T47D (cell line): Measurements from ENCODE around the gene APLP1.
"Not testable (repeated sequence)": the region's sequence is repeated elsewhere in the genome, so short reads cannot be mapped to it uniquely, and the experiment has no call there.

Source experiments
- DNase-seq, 2 experiments: peaks; one replicate each; pipeline versions ENCODE4 v3.0.0 to v3.0.0-alpha.2; 2011 to 2012; ENCODE audit warnings: low read depth in 1 of 2, low spot score in 1 of 2
- JUND ChIP-seq: IDR thresholded peaks from 2 replicates; pipeline ENCODE4 v1.6.1; 2012; ENCODE audit warnings: low read depth
- in situ Hi-C: cut with HindIII; loops from 2 replicates; pipeline ENCODE4 v1.10.0; 2016; ENCODE audit warnings: low sequenced_read_pairs, low pct_unique_long_range_greater_than_20kb

APLP1 gene

GRCh38 chr19:35879770-35880317 is 11.5 kb downstream of the APLP1 start:
- peak; percentile 54 to 89 for DNase-seq
- no peak for TF ChIP-seq JUND
- in situ Hi-C loops, result no loop called here

- in situ Hi-C loops, result no loop called here
- DNase-seq, result peak; percentile 34 to 80
- TF ChIP-seq JUND, result no peak
Measured at GRCh38 chr19:35882114-35882832, 13.9 kb downstream of the APLP1 start.

GRCh38 chr19:35883882-35884281 is 15.5 kb downstream of the APLP1 start:
- no peak for TF ChIP-seq JUND
- in situ Hi-C loops, result no loop called here

GRCh38 chr19:35885225-35885738 is 16.9 kb downstream of the APLP1 start:
- in situ Hi-C loops, result no loop called here
- no peak for DNase-seq
- TF ChIP-seq JUND, result no peak

More at GRCh38 chr19:35883882-35884281, 15.5 kb downstream of the APLP1 start:
- no peak for DNase-seq

GRCh38 chr19:35885904-35886303 is 17.5 kb downstream of the APLP1 start:
- no peak for TF ChIP-seq JUND
- DNase-seq, result no peak
- in situ Hi-C loops, result no loop called here

- in situ Hi-C loops, result no loop called here
- no peak for TF ChIP-seq JUND
- DNase-seq, result no peak
Measured at GRCh38 chr19:35887197-35887596, 18.8 kb downstream of the APLP1 start.

GRCh38 chr19:35888398-35888797 is 20.0 kb downstream of the APLP1 start:
- no peak for TF ChIP-seq JUND
- in situ Hi-C loops, result no loop called here
- no peak for DNase-seq

GRCh38 chr19:35889370-35890112 is 21.2 kb downstream of the APLP1 start:
- DNase-seq, result no peak
- in situ Hi-C loops, result no loop called here
- no peak for TF ChIP-seq JUND

- DNase-seq, result no peak
- in situ Hi-C loops, result no loop called here
- TF ChIP-seq JUND, result no peak
Measured at GRCh38 chr19:35890113-35890650, 21.8 kb downstream of the APLP1 start.

- DNase-seq, in situ Hi-C loops: not testable (repeated sequence)
Measured at GRCh38 chr19:35891819-35892218, 23.4 kb downstream of the APLP1 start.

- no peak for TF ChIP-seq JUND
- no peak for DNase-seq
- in situ Hi-C loops, result no loop called here
Measured at GRCh38 chr19:35894342-35894741, 26.0 kb downstream of the APLP1 start.

- TF ChIP-seq JUND, result no peak
- in situ Hi-C loops, result no loop called here
- DNase-seq, result no peak
Measured at GRCh38 chr19:35895911-35896642, 27.7 kb downstream of the APLP1 start.
